H1 (cell line): Measurements from ENCODE around the gene SLC15A4. TPM values are rescaled to one million over a fixed set of nuclear protein-coding genes. Genes with fewer than 3 reads are reported as not detected.

ENCODE experiments used
- ATF2 ChIP-seq: IDR thresholded peaks from 2 replicates; pipeline ENCODE4 v1.6.1; 2012; ENCODE audit warnings: low read length, inconsistent platforms
- CBX5 ChIP-seq: fragments of 300-800, 300-1000 bp; sonication (generic); IDR thresholded peaks from 2 replicates; pipeline ENCODE4 v1.7.1; 2016; ENCODE audit warnings: antibody characterized with exemption, low read length, low read depth
- CHD2 ChIP-seq: IDR thresholded peaks from 2 replicates; pipeline ENCODE4 v1.6.1; 2012; ENCODE audit warnings: low read length, improper control_type of control experiment
- POU5F1 ChIP-seq: IDR thresholded peaks from 2 replicates; pipeline ENCODE4 v1.6.1; 2011; ENCODE audit warnings: low read depth, mild to moderate bottlenecking, low read length, moderate library complexity
- SIN3A ChIP-seq, 2 experiments: IDR thresholded peaks in 1 of 2; conservative IDR thresholded peaks in 1 of 2; 2 replicates each; pipeline ENCODE4 v1.6.1; 2011 to 2012; ENCODE audit warnings: low read length in 2 of 2, improper control_type of control experiment in 1 of 2, low read depth in 1 of 2, mild to moderate bottlenecking in 1 of 2
- SP1 ChIP-seq: IDR thresholded peaks from 2 replicates; pipeline ENCODE4 v1.6.1; 2011; ENCODE audit warnings: low read depth, low read length
- SP2 ChIP-seq: IDR thresholded peaks from 2 replicates; pipeline ENCODE4 v1.6.1; 2012; ENCODE audit warnings: mild to moderate bottlenecking, low read length, inconsistent platforms
- SRF ChIP-seq: IDR thresholded peaks from 2 replicates; pipeline ENCODE4 v1.6.1; 2011; ENCODE audit warnings: mild to moderate bottlenecking, low read depth, low read length, moderate library complexity
- polyA plus RNA-seq, 7 experiments: library from polyadenylated mRNA; depleted of rRNA in 3 of 7; stranded (reverse) in 5 of 7; unstranded in 2 of 7; fragments of >200 nt in 5 of 7; fragments of 200-250 nt in 2 of 7; gene quantifications; 1 replicate in 5 of 7; 2 replicates in 1 of 7; 4 replicates in 1 of 7; pipeline versions ENCODE4 v1.2.1 to v1.2.3, GENCODE V29; 2011 to 2013; ENCODE audit warnings: missing spikeins in 2 of 7, mixed read lengths in 2 of 7
- total RNA-seq: library from RNA; stranded (reverse); fragmentation: NEBNext Ultra II Directional; extraction: Animal tissue kit (Norgen Biotek cat#: 25700); gene quantifications from 2 replicates; pipeline ENCODE4 v1.2.1, GENCODE V29; 2021

Gene SLC15A4
- total and polyA plus RNA-seq, 2 of the 8 experiments (the other 6 are each of a cell fraction or from before 2014, with no cell fraction given) = 22.7 to 26.6 TPM

- TF ChIP-seq POU5F1 = no peak
- TF ChIP-seq SP2 = no peak
- no peak for TF ChIP-seq SRF
- TF ChIP-seq SP1 = no peak
- TF ChIP-seq SIN3A (conservative IDR thresholded peaks at IDR 0.05 in 1 of 2, IDR thresholded peaks at IDR 0.05 in 1 of 2; ENCODE audit: low read depth in 1 of 2, low read length in 2 of 2) = peak in 1 of 2 experiments; percentile 29; a peak in 1 of 4 replicates
- no peak for TF ChIP-seq ATF2
- TF ChIP-seq CHD2 = no peak
- TF ChIP-seq CBX5 = no peak
- TF ChIP-seq, all 59 proteins: peak for 10
Measured at GRCh38 chr12:128823216-128823915, 392 bp downstream of the SLC15A4 start (continued).
